KMS-11 (cell line): ENCODE results near the gene SLC12A4.

Experiments used
- H2AFZ ChIP-seq: fragments of 200-600 bp; sonication (generic); 2 replicates; pipeline ENCODE4 v1.6.1; 2016; ENCODE audit warnings: antibody characterized with exemption, mixed run types, low read depth
- H3K27ac ChIP-seq: fragments of 200-600 bp; sonication (generic); 2 replicates; pipeline ENCODE4 v1.6.1; 2016; ENCODE audit warnings: mild to moderate bottlenecking, mixed run types
- H3K27me3 ChIP-seq: fragments of 200-600 bp; sonication (generic); 2 replicates; pipeline ENCODE4 v1.6.1; 2017; ENCODE audit warnings: mild to moderate bottlenecking, low read depth, mixed run types, moderate library complexity; ENCODE audit not compliant: insufficient read depth
- H3K36me3 ChIP-seq: fragments of 200-600 bp; sonication (generic); 2 replicates; pipeline ENCODE4 v1.6.1; 2017; ENCODE audit warnings: mild to moderate bottlenecking, mixed run types; ENCODE audit not compliant: insufficient read depth
- H3K4me1 ChIP-seq: fragments of 200-600 bp; sonication (generic); 2 replicates; pipeline ENCODE4 v1.6.1; 2016; ENCODE audit warnings: mild to moderate bottlenecking, low read depth, mixed run types; ENCODE audit not compliant: poor library complexity, severe bottlenecking
- H3K4me2 ChIP-seq: fragments of 200-600 bp; sonication (generic); 2 replicates; pipeline ENCODE4 v1.7.0; 2016; ENCODE audit warnings: mild to moderate bottlenecking, mixed run types
- H3K4me3 ChIP-seq: fragments of 200-600 bp; sonication (generic); IDR thresholded peaks from 2 replicates; pipeline ENCODE4 v1.6.1; 2017; ENCODE audit warnings: low read depth, low read length, mixed read lengths; ENCODE audit not compliant: insufficient read depth
- H3K79me2 ChIP-seq: fragments of 200-600 bp; sonication (generic); 2 replicates; pipeline ENCODE4 v1.6.1; 2016; ENCODE audit warnings: low read depth, mixed run types; ENCODE audit not compliant: insufficient read depth
- H3K9ac ChIP-seq: fragments of 200-600 bp; sonication (generic); 2 replicates; pipeline ENCODE4 v1.6.1; 2016; ENCODE audit warnings: mild to moderate bottlenecking, mixed run types
- H4K20me1 ChIP-seq: fragments of 200-600 bp; sonication (generic); 2 replicates; pipeline ENCODE4 v1.6.1; 2016; ENCODE audit warnings: mild to moderate bottlenecking, mixed run types; ENCODE audit not compliant: insufficient read depth
- TF ChIP-seq, protein P1 (sequence below): fragments of 200-600 bp; sonication (generic); conservative IDR thresholded peaks from 2 replicates; pipeline ENCODE4 v1.6.1; 2017; ENCODE audit warnings: low read depth, mild to moderate bottlenecking, antibody characterized with exemption, low read length, moderate library complexity, mixed read lengths

SLC12A4 gene

DNA sequence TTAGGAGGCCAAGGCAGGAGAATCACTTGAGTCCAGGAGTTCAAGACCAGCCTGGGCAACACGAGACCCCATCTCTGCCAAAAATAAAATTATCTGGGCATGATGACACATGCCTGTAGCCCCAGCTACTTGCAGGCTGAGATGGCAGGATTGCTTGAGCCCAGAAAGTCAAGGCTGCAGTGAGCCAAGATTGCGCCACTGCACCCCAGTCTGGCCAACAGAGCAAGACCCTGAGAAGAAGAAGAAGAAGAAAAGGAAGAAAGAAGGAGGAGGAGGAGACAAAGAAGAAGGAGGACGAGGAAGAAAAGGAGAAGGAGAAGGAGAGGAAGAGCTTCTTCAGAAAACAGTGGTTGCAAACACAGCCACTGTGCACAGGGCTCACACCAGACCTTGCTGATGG, 20.2 kb upstream of the SLC12A4 start:
- no peak overlapping the region for H3K4me3 ChIP-seq

DNA sequence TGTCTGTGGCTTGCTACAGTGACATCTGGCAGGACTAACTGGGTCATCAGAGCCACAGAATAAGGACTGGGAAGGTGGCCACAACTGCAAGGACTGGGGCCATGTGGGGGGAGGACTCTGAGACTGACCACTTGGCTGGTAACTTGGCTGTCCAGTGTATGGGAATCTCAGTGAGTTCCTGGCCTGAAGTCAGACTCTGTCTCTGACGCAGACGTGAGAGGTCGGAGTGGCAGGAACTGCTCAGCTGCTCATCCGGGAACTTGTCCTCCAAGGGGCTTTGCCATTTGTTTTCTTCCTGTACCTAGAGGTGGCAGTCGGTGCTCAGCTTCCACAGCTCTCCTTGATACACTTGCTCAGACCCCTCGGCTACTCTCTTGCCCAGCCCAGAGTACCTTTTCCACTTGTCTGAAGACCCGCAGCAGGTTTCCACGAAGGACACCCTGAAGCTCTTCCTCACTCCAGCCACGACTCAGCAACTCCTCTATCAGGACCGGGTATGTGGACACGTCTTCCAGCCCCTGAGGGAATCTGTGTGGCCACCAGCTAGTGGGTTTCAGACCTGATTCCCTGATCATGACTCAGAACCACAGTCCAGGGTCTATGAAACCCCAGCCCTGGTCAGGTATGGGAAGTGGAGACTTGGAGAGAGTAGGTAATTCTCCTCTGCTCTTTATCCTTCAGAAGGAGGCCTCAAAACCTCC, 19.2 kb upstream of the SLC12A4 start:
- Histone ChIP-seq H3K27ac (no peak overlapping the region), H3K9ac (no peak overlapping the region)

More for the DNA sequence above, 20.2 kb upstream of the SLC12A4 start:
- Histone ChIP-seq H3K36me3 (no peaks in the 10 kb centered on the region), H3K27me3 (no peaks in the 10 kb centered on the region), H2AFZ (no peak overlapping the region), H3K79me2 (no peaks in the 10 kb centered on the region), H3K4me1 (peaks cover 25% of the 10 kb centered on the region), H3K9ac (no peak overlapping the region), H3K4me2 (no peak overlapping the region), H3K27ac (no peak overlapping the region), H4K20me1 (no peaks in the 10 kb centered on the region)
- TF ChIP-seq, protein P1, sequence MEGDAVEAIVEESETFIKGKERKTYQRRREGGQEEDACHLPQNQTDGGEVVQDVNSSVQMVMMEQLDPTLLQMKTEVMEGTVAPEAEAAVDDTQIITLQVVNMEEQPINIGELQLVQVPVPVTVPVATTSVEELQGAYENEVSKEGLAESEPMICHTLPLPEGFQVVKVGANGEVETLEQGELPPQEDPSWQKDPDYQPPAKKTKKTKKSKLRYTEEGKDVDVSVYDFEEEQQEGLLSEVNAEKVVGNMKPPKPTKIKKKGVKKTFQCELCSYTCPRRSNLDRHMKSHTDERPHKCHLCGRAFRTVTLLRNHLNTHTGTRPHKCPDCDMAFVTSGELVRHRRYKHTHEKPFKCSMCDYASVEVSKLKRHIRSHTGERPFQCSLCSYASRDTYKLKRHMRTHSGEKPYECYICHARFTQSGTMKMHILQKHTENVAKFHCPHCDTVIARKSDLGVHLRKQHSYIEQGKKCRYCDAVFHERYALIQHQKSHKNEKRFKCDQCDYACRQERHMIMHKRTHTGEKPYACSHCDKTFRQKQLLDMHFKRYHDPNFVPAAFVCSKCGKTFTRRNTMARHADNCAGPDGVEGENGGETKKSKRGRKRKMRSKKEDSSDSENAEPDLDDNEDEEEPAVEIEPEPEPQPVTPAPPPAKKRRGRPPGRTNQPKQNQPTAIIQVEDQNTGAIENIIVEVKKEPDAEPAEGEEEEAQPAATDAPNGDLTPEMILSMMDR, result no peak

DNA sequence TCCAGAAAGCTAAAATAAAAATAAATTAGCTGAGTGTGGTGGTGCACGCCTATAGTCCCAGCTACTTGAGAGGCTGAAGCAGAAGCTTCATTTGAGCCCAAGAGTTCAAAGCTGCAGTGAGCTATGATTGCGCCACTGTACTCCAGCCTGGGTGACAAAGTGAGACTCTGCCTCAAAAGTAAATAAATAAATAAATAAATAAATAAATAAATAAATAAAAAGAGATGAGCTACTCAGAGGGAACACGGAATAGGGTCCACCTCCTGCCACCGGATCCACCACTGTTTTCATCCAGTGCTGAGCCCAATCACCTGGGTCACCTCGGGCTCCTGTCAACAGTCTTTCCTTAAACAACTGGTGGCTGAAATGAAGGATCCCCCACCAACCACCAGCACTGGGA, 18.5 kb upstream of the SLC12A4 start:
- TF ChIP-seq, protein P1, result no peak
- no peaks in the 10 kb centered on the region for H4K20me1 ChIP-seq

More for the DNA sequence above, 19.2 kb upstream of the SLC12A4 start:
- no peaks in the 10 kb centered on the region for H3K27me3 ChIP-seq
- H3K4me3 ChIP-seq, result no peak overlapping the region
- H3K4me2 ChIP-seq, result no peak overlapping the region
- no peak overlapping the region for H2AFZ ChIP-seq
- no peaks in the 10 kb centered on the region for H3K36me3 ChIP-seq
- TF ChIP-seq, protein P1, result no peak
- H4K20me1 ChIP-seq, result no peaks in the 10 kb centered on the region
- no peaks in the 10 kb centered on the region for H3K79me2 ChIP-seq
- H3K4me1 ChIP-seq, result peaks cover 17% of the 10 kb centered on the region

DNA sequence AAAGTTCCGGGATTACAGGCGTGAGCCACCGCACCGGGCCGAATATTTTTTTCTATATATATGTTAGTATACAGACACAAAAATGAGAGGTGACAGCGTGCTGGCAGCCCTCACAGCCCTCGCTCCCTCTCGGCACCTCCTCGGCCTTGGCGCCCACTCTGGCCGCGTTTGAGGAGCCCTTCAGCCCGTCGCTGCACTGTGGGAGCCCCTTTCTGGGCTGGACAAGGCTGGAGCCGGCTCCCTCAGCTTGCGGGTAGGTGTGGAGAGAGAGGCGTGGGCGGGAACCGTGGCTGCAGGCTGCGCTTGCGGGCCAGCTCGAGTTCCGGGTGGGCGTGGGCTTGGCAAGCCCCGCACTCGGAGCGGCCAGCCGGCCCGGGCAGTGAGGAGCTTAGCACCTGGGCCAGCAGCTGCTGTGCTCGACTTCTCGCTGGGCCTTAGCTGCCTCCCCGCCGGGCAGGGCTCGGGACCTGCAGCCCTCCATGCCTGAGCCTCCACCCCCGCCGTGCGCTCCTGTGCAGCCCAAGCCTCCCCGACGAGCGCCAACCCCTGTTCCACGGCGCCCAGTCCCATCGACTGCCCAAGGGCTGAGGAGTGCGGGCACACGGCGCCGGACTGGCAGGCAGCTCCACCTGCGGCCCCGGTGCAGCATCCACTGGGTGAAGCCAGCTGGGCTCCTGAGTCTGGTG, 13.7 kb upstream of the SLC12A4 start:
- Histone ChIP-seq H3K27me3 (no peaks in the 10 kb centered on the region), H2AFZ (no peak overlapping the region), H3K4me1 (peaks cover 14% of the 10 kb centered on the region), H3K4me2 (no peak overlapping the region), H3K9ac (no peak overlapping the region), H3K79me2 (no peaks in the 10 kb centered on the region), H3K36me3 (no peaks in the 10 kb centered on the region), H3K4me3 (no peak overlapping the region), H3K27ac (no peak overlapping the region), H4K20me1 (no peaks in the 10 kb centered on the region)
- TF ChIP-seq, protein P1, result no peak

More for the DNA sequence above, 18.5 kb upstream of the SLC12A4 start:
- Histone ChIP-seq H2AFZ (no peak overlapping the region), H3K27ac (no peak overlapping the region), H3K9ac (no peak overlapping the region), H3K4me3 (no peak overlapping the region), H3K27me3 (no peaks in the 10 kb centered on the region), H3K79me2 (no peaks in the 10 kb centered on the region), H3K36me3 (no peaks in the 10 kb centered on the region), H3K4me2 (no peak overlapping the region), H3K4me1 (peaks cover 16% of the 10 kb centered on the region)
